ENCODE measurements around the gene CNN2. TPM values are rescaled to one million over a fixed set of nuclear protein-coding genes. Genes with fewer than 3 reads are reported as not detected.

The CNN2 gene
- total and polyA plus RNA-seq, 2 of the 13 experiments (the other 11 are each of a cell fraction or from before 2014, with no cell fraction given), result 63.6 to 70.0 TPM

GRCh38 chr19:984165-984967 is 42.0 kb upstream of the CNN2 start, which contains the start of gene WDR18 (continued):
- TF ChIP-seq ZBTB40 (IDR thresholded peaks at IDR 0.05), result no peak
- peak; percentile 71; the same call in 1 of the 2 replicates for TF ChIP-seq ZBTB40 (CRISPR knock-in tag; IDR thresholded peaks at IDR 0.05)
- no peak for TF ChIP-seq AKNA (CRISPR knock-in tag; IDR thresholded peaks at IDR 0.05; ENCODE audit: borderline replicate concordance)
- no peak for TF ChIP-seq SIX1 (CRISPR knock-in tag; IDR thresholded peaks at IDR 0.05; ENCODE audit: borderline replicate concordance)
- no peak for TF ChIP-seq HOMEZ (CRISPR knock-in tag; IDR thresholded peaks at IDR 0.05; ENCODE audit: low read depth)
- TF ChIP-seq RBFOX2 (IDR thresholded peaks at IDR 0.05; ENCODE audit: low read depth, low read length), result peak; percentile 96
- 0 out of 2 replicates have a peak, but pooled peaks have one; percentile 46 for TF ChIP-seq MYPOP (CRISPR knock-in tag; IDR thresholded peaks at IDR 0.05)

Data from HepG2 (cell line).